ENCODE results near the gene CCNL1. TPM values are rescaled to one million over a fixed set of nuclear protein-coding genes. Genes with fewer than 3 reads are reported as not detected.

CCNL1 gene
- total and polyA plus RNA-seq, 2 experiments from 2014 or later, result 77.5 to 97.7 TPM

- Histone ChIP-seq H3K4me3 (no peak overlapping the region), H3F3A (ENCODE audit: insufficient read depth) (peaks cover 21% of the 10 kb centered on the region), H3K27me3 (replicated peaks; ENCODE audit: insufficient read depth) (no peaks in the 10 kb centered on the region), H3K9me3 (ENCODE audit: low read depth) (no peaks in the 10 kb centered on the region), H3K4me2 (ENCODE audit: unreplicated experiment) (no peak overlapping the region), H4K20me1 (ENCODE audit: insufficient read depth) (no peaks in the 10 kb centered on the region), H3K27ac (no peak overlapping the region), H3K4me1 (ENCODE audit: insufficient read depth) (peaks cover 14% of the 10 kb centered on the region), H3K36me3 (ENCODE audit: low read depth) (no peaks in the 10 kb centered on the region), H2AFZ (no peak overlapping the region), H3K9ac (no peak overlapping the region), H3K9me2 (ENCODE audit: insufficient read depth) (no peaks in the 10 kb centered on the region), H3K79me2 (ENCODE audit: insufficient read depth) (peaks cover 25% of the 10 kb centered on the region)
- TF ChIP-seq EZH2phosphoT487 (IDR thresholded peaks at IDR 0.05; ENCODE audit: insufficient read depth, low read depth), result no peak
- no peak for TF ChIP-seq EZH2 (IDR thresholded peaks at IDR 0.05; ENCODE audit: insufficient read depth, poor library complexity, severe bottlenecking)
- WGBS, 2 experiments (ENCODE audit: low coverage in 1 of 2, low lambda C conversion rate in 2 of 2, missing lambda C conversion rate in 2 of 2), result 84 to 85% methylated on average over 4 of the region's 4 CpGs
- in situ Hi-C loops (cut with MboI), result no loop called here
- no peak for DNase-seq
Observed at GRCh38 chr3:157172746-157173145, 12.8 kb upstream of the CCNL1 start.

DNA sequence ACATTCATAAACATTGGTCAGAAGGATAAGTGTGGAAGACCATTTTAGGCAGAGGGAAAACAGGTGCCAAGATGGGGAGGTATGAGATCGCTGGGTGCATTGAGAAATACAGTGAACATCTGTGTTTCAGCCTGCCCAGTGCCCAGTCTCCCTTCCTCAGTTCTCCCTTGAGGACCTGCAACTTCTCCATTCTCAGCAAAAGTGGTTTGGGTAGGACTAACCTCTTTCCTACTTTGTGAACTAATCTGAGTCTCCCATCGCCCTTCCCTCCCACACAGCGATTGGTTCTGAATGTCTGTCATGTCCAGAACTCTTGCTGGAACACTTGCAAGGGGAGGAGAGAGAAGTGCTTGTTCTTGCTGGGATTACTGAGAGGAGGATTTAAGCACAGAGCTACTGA, 10.9 kb upstream of the CCNL1 start:
- Histone ChIP-seq H3K79me2 (ENCODE audit: insufficient read depth) (peaks cover 7% of the 10 kb centered on the region), H3F3A (ENCODE audit: insufficient read depth) (peaks cover 20% of the 10 kb centered on the region), H3K4me1 (ENCODE audit: insufficient read depth) (peaks cover 8% of the 10 kb centered on the region), H3K27ac (no peak overlapping the region), H2AFZ (no peak overlapping the region), H3K9me3 (ENCODE audit: low read depth) (no peaks in the 10 kb centered on the region), H3K4me3 (no peak overlapping the region), H3K27me3 (replicated peaks; ENCODE audit: insufficient read depth) (no peaks in the 10 kb centered on the region), H3K36me3 (ENCODE audit: low read depth) (no peaks in the 10 kb centered on the region), H3K4me2 (ENCODE audit: unreplicated experiment) (no peak overlapping the region), H3K9ac (no peak overlapping the region), H4K20me1 (ENCODE audit: insufficient read depth) (no peaks in the 10 kb centered on the region), H3K9me2 (ENCODE audit: insufficient read depth) (no peaks in the 10 kb centered on the region)
- no peak for DNase-seq
- WGBS, 2 experiments (ENCODE audit: low coverage in 1 of 2, low lambda C conversion rate in 2 of 2, missing lambda C conversion rate in 2 of 2), result 92 to 95% methylated on average over 3 of the region's 3 CpGs
- TF ChIP-seq EZH2phosphoT487 (IDR thresholded peaks at IDR 0.05; ENCODE audit: insufficient read depth, low read depth) (no peak), EZH2 (IDR thresholded peaks at IDR 0.05; ENCODE audit: insufficient read depth, poor library complexity, severe bottlenecking) (no peak)
- in situ Hi-C loops (cut with MboI), result no loop called here

GRCh38 chr3:157167371-157168042, 7.6 kb upstream of the CCNL1 start:
- Histone ChIP-seq H3F3A (ENCODE audit: insufficient read depth) (no peaks in the 10 kb centered on the region), H3K36me3 (ENCODE audit: low read depth) (no peaks in the 10 kb centered on the region), H3K9me3 (ENCODE audit: low read depth) (no peaks in the 10 kb centered on the region), H3K9ac (no peak overlapping the region), H3K27me3 (replicated peaks; ENCODE audit: insufficient read depth) (no peaks in the 10 kb centered on the region), H3K4me1 (ENCODE audit: insufficient read depth) (no peaks in the 10 kb centered on the region), H4K20me1 (ENCODE audit: insufficient read depth) (no peaks in the 10 kb centered on the region), H3K9me2 (ENCODE audit: insufficient read depth) (no peaks in the 10 kb centered on the region), H3K4me2 (ENCODE audit: unreplicated experiment) (no peak overlapping the region), H3K4me3 (no peak overlapping the region), H3K79me2 (ENCODE audit: insufficient read depth) (no peaks in the 10 kb centered on the region), H3K27ac (no peak overlapping the region), H2AFZ (no peak overlapping the region)
- 80 to 83% methylated on average over 5 of the region's 5 CpGs for WGBS, 2 experiments (ENCODE audit: low coverage in 1 of 2, low lambda C conversion rate in 2 of 2, missing lambda C conversion rate in 2 of 2)
- DNase-seq, result no peak
- in situ Hi-C loops (cut with MboI), result no loop called here
- TF ChIP-seq EZH2phosphoT487 (IDR thresholded peaks at IDR 0.05; ENCODE audit: insufficient read depth, low read depth) (no peak), EZH2 (IDR thresholded peaks at IDR 0.05; ENCODE audit: insufficient read depth, poor library complexity, severe bottlenecking) (no peak)

DNA sequence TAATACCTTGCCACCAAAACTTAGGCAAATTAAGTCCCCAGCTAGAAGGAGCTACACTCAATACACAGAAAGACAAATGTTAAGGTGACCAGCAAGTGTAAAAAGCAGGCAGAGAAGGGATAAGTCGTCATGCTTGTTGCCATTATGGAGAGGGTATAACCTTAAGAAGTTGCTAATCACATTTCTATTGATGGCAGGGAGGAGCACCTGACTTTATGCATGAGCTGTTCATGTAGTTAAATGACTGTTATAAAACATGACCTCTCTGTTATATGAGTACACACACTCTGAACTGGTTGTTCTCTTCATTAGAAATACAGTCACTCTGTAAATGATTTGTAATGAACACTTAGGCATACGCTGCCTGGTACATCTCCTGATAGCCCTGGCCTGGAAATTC, 6.6 kb upstream of the CCNL1 start:
- Histone ChIP-seq H3K9ac (no peak overlapping the region), H4K20me1 (ENCODE audit: insufficient read depth) (no peaks in the 10 kb centered on the region), H3F3A (ENCODE audit: insufficient read depth) (peaks cover 1% of the 10 kb centered on the region; the same call in 1 of the 2 replicates), H3K27ac (no peak overlapping the region), H3K4me3 (no peak overlapping the region), H3K79me2 (ENCODE audit: insufficient read depth) (0 out of 2 replicates have a peak, but pooled peaks cover 6% of the 10 kb centered on the region), H3K9me3 (ENCODE audit: low read depth) (no peaks in the 10 kb centered on the region), H3K27me3 (replicated peaks; ENCODE audit: insufficient read depth) (no peaks in the 10 kb centered on the region), H2AFZ (no peak overlapping the region), H3K9me2 (ENCODE audit: insufficient read depth) (no peaks in the 10 kb centered on the region), H3K4me1 (ENCODE audit: insufficient read depth) (peaks cover 2% of the 10 kb centered on the region; the same call in 1 of the 2 replicates), H3K36me3 (ENCODE audit: low read depth) (no peaks in the 10 kb centered on the region), H3K4me2 (ENCODE audit: unreplicated experiment) (no peak overlapping the region)
- WGBS, 2 experiments (ENCODE audit: low coverage in 1 of 2, low lambda C conversion rate in 2 of 2, missing lambda C conversion rate in 2 of 2), result 68 to 77% methylated on average over 2 of the region's 2 CpGs
- no peak for DNase-seq
- in situ Hi-C loops (cut with MboI), result no loop called here
- TF ChIP-seq EZH2 (IDR thresholded peaks at IDR 0.05; ENCODE audit: insufficient read depth, poor library complexity, severe bottlenecking), result no peak
- no peak for TF ChIP-seq EZH2phosphoT487 (IDR thresholded peaks at IDR 0.05; ENCODE audit: insufficient read depth, low read depth)

Measured in GM23248 (cell line).